K562 (cell line): ENCODE measurements around the gene TUT1. TPM values are rescaled to one million over a fixed set of nuclear protein-coding genes. Genes with fewer than 3 reads are reported as not detected.

Experiments
- E4F1 ChIP-seq: fragments of 250-450 bp; sonication (Bioruptor Pico); IDR thresholded peaks from 2 replicates; pipeline ENCODE4 v1.5.0; 2021; ENCODE audit warnings: mild to moderate bottlenecking, borderline replicate concordance
- IRF9 ChIP-seq: fragments of 450-650 bp; IDR thresholded peaks from 2 replicates; pipeline ENCODE4 v1.6.1; 2016; ENCODE audit warnings: missing biosample characterization, missing genetic modification characterization
- KLF10 ChIP-seq: fragments of 250-450 bp; sonication (Bioruptor Pico); IDR thresholded peaks from 2 replicates; pipeline ENCODE4 v1.6.1; 2021; ENCODE audit warnings: matching md5 sums
- NFRKB ChIP-seq: fragments of 450-650 bp; IDR thresholded peaks from 2 replicates; pipeline ENCODE4 v1.6.1; 2016; ENCODE audit warnings: low read depth
- NUFIP1 ChIP-seq: fragments of 450-650 bp; IDR thresholded peaks from 2 replicates; pipeline ENCODE4 v1.6.1; 2018; ENCODE audit not compliant: partially characterized antibody
- TEAD2 ChIP-seq: fragments of 450-650 bp; IDR thresholded peaks from 2 replicates; pipeline ENCODE4 v1.6.1; 2016; ENCODE audit warnings: missing genetic modification characterization, control low read depth, missing compliant biosample characterization
- TSHZ1 ChIP-seq: fragments of 250-450 bp; sonication (Bioruptor Pico); IDR thresholded peaks from 2 replicates; pipeline ENCODE4 v1.4.0; 2020; ENCODE audit warnings: mild to moderate bottlenecking, moderate library complexity
- ZBTB40 ChIP-seq, 2 experiments: fragments of 450-650 bp in 1 of 2; sonication (generic) in 1 of 2; formaldehyde crosslinking in 1 of 2; IDR thresholded peaks; 2 replicates each; pipeline versions ENCODE4 v1.7.1 to v1.9.0; 2016 to 2022; ENCODE audit warnings: inconsistent platforms in 1 of 2, mild to moderate bottlenecking in 1 of 2, missing genetic modification reagents in 1 of 2
- ZKSCAN1 ChIP-seq: fragments of 150-350 bp; IDR thresholded peaks from 2 replicates; pipeline ENCODE4 v1.6.1; 2016; ENCODE audit warnings: low read depth, low read length
- ZNF764 ChIP-seq: fragments of 250-450 bp; sonication (Bioruptor Pico); IDR thresholded peaks from 2 replicates; pipeline ENCODE4 v1.4.0; 2020; ENCODE audit warnings: low read depth, mild to moderate bottlenecking, moderate library complexity
- polyA plus RNA-seq, 8 experiments: library from polyadenylated mRNA; depleted of rRNA in 4 of 8; stranded (reverse) in 5 of 8; unstranded in 3 of 8; fragments of >200 nt; fragmentation: Nextera tagmentation in 2 of 8; fragmentation: Illumina TruSeq in 1 of 8; extraction: Ambion mirVana in 2 of 8; extraction: Trizol in 1 of 8; gene quantifications; 2 replicates each; pipeline versions ENCODE4 v1.2.1 to v1.2.3, GENCODE V29; 2011 to 2014; ENCODE audit warnings: inconsistent platforms in 1 of 8, missing spikeins in 1 of 8
- total RNA-seq, 7 experiments: library from RNA; depleted of rRNA in 6 of 7; stranded (reverse); fragments of >200 nt in 6 of 7; fragmentation: Illumina TruSeq in 2 of 7; extraction: Trizol in 2 of 7; gene quantifications; 2 replicates each; pipeline versions ENCODE4 v1.2.1 to v1.2.3, GENCODE V29; 2011 to 2021; ENCODE audit warnings: low replicate concordance in 1 of 7

TUT1 gene
- total and polyA plus RNA-seq, 9 of the 15 experiments (the other 6 are each of a cell fraction or from before 2014, with no cell fraction given), result 0.66 to 44.3 (median 15.7) TPM

- TF ChIP-seq IRF9 (tag) (no peak), NFRKB (peak; percentile 87), E4F1 (CRISPR knock-in tag) (peak; percentile 97), ZBTB40 (IDR thresholded peaks at IDR 0.05) (peak; percentile 14; the same call in 1 of the 2 replicates), ZBTB40 (CRISPR knock-in tag; IDR thresholded peaks at IDR 0.05) (no peak), NUFIP1 (no peak), KLF10 (no peak), TEAD2 (no peak), TSHZ1 (CRISPR knock-in tag) (no peak), ZNF764 (CRISPR knock-in tag) (no peak), ZKSCAN1 (no peak; the same call in 1 of the 2 replicates)
Observed at GRCh38 chr11:62573592-62574362, 17.5 kb downstream of the TUT1 start, which contains the start of gene EEF1G (continued).
